Measurements from ENCODE around the gene CACNA1C.

CACNA1C gene

GRCh38 chr12:2053691-2054090, 904 bp downstream of the CACNA1C start:
- Histone ChIP-seq H3K27ac (ENCODE audit: low read length) (no peak overlapping the region), H3K9me3 (ENCODE audit: insufficient read depth, low read length, severe bottlenecking) (no peaks in the 10 kb centered on the region), H2AFZ (ENCODE audit: low read depth, low read length) (no peak overlapping the region), H3K4me3 (ENCODE audit: low read depth in 1 of 2, low read length in 2 of 2) (peak overlapping the region in 1 of 2 experiments; percentile 50; a peak in 1 of 4 replicates), H3K27me3 (ENCODE audit: insufficient read depth, low read length, poor library complexity) (peaks cover 64% of the 10 kb centered on the region), H4K20me1 (ENCODE audit: insufficient read depth, low read length) (no peaks in the 10 kb centered on the region; the same call in 1 of the 2 replicates), H3K4me2 (ENCODE audit: insufficient read depth, low read length) (peak overlapping the region; percentile 83), H3K36me3 (ENCODE audit: insufficient read depth, low read length) (no peaks in the 10 kb centered on the region), H3K4me1 (ENCODE audit: insufficient read depth, low read length) (peaks cover 8% of the 10 kb centered on the region), H3K9ac (ENCODE audit: low read depth, low read length) (no peak overlapping the region), H3K79me2 (ENCODE audit: insufficient read depth, low read length) (no peaks in the 10 kb centered on the region)
- no peak for TF ChIP-seq EZH2 (IDR thresholded peaks at IDR 0.05; ENCODE audit: borderline replicate concordance, low read depth, low read length, severe bottlenecking)
- no peak for TF ChIP-seq CTCF (IDR thresholded peaks at IDR 0.05; ENCODE audit: borderline replicate concordance, extremely low read depth, low read length, poor library complexity, severe bottlenecking)
- no peak for DNase-seq
- ATAC-seq (ENCODE audit: insufficient read depth, low read depth): no peak

DNA sequence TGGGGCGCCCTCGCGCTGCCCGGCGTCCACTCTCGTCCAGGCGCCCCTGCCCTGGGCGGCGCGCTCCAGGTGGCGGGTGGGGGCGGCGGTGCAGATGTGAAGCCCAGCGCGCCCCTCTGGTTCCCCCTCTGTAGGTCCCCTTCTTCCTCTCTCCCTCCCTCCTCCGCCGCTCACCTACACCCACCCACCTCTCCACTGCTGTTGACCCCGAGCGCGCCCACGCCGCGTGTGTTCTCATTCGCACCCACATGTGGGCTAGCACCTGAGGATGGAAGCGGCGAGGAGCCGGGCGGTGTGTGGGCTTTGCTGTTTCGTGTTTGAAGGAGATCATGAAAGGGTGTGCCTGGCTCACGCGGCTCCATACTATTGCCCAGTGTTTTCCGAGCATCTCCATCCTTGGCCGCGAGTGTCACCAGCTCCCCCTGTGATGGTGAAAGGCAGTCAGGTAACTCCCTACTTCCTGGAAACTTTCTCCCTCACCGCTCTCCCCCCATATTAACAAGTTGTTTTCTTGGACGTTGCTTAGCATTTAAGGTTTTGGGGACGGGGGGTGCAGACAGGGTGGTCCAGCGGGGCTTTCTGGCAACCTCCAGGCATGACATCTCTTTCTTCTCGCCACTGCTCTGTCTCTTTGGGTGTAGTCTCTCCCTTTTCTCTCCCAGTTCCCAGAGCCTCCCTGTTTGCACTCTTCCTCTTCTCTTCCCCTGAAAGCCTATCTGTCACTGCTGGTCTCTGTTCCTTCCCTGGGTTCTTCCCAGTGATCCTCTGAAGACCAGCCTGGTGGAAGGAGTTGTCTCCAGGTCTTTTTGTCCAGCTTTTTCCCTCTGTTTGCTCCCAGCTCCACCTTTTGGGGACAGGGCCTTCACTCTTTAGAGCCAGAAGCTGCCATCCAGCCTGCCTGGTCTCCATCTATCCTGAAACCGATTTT, 1.6 kb downstream of the CACNA1C start:
- H3K36me3 ChIP-seq (ENCODE audit: insufficient read depth, low read length): no peaks in the 10 kb centered on the region
- ATAC-seq (ENCODE audit: insufficient read depth, low read depth) (no peak), DNase-seq (no peak)
- H3K9ac ChIP-seq (ENCODE audit: low read depth, low read length): no peak overlapping the region
- H3K79me2 ChIP-seq (ENCODE audit: insufficient read depth, low read length): no peaks in the 10 kb centered on the region
- H3K27ac ChIP-seq (ENCODE audit: low read length): no peak overlapping the region
- H3K4me3 ChIP-seq (ENCODE audit: low read depth in 1 of 2, low read length in 2 of 2): no peak overlapping the region
- no peak for TF ChIP-seq CTCF (IDR thresholded peaks at IDR 0.05; ENCODE audit: borderline replicate concordance, extremely low read depth, low read length, poor library complexity, severe bottlenecking)
- TF ChIP-seq EZH2 (IDR thresholded peaks at IDR 0.05; ENCODE audit: borderline replicate concordance, low read depth, low read length, severe bottlenecking): no peak
- H3K4me1 ChIP-seq (ENCODE audit: insufficient read depth, low read length): peaks cover 8% of the 10 kb centered on the region
- no peaks in the 10 kb centered on the region; the same call in 1 of the 2 replicates for H4K20me1 ChIP-seq (ENCODE audit: insufficient read depth, low read length)
- peaks cover 63% of the 10 kb centered on the region for H3K27me3 ChIP-seq (ENCODE audit: insufficient read depth, low read length, poor library complexity)
- no peak overlapping the region for H3K4me2 ChIP-seq (ENCODE audit: insufficient read depth, low read length)
- H3K9me3 ChIP-seq (ENCODE audit: insufficient read depth, low read length, severe bottlenecking): no peaks in the 10 kb centered on the region
- H2AFZ ChIP-seq (ENCODE audit: low read depth, low read length): no peak overlapping the region

GRCh38 chr12:2057041-2057794, 4.4 kb downstream of the CACNA1C start:
- Histone ChIP-seq H3K9ac (ENCODE audit: low read depth, low read length) (no peak overlapping the region), H3K79me2 (ENCODE audit: insufficient read depth, low read length) (no peaks in the 10 kb centered on the region), H3K4me3 (ENCODE audit: low read depth in 1 of 2, low read length in 2 of 2) (no peak overlapping the region), H3K4me2 (ENCODE audit: insufficient read depth, low read length) (no peak overlapping the region), H3K36me3 (ENCODE audit: insufficient read depth, low read length) (no peaks in the 10 kb centered on the region), H3K27me3 (ENCODE audit: insufficient read depth, low read length, poor library complexity) (peaks cover 54% of the 10 kb centered on the region), H4K20me1 (ENCODE audit: insufficient read depth, low read length) (no peaks in the 10 kb centered on the region; the same call in 1 of the 2 replicates), H3K27ac (ENCODE audit: low read length) (no peak overlapping the region), H2AFZ (ENCODE audit: low read depth, low read length) (no peak overlapping the region), H3K4me1 (ENCODE audit: insufficient read depth, low read length) (peaks cover 8% of the 10 kb centered on the region), H3K9me3 (ENCODE audit: insufficient read depth, low read length, severe bottlenecking) (no peaks in the 10 kb centered on the region)
- ATAC-seq (ENCODE audit: insufficient read depth, low read depth): peak; percentile 55; the same call in 1 of the 3 replicates
- TF ChIP-seq EZH2 (IDR thresholded peaks at IDR 0.05; ENCODE audit: borderline replicate concordance, low read depth, low read length, severe bottlenecking) (no peak), CTCF (IDR thresholded peaks at IDR 0.05; ENCODE audit: borderline replicate concordance, extremely low read depth, low read length, poor library complexity, severe bottlenecking) (peak; percentile 83)
- DNase-seq: peak; percentile 57

All from DND-41 (cell line).